MV-4-11 (cell line): Measurements from ENCODE around the gene UBXN11.

Source experiments
- DNase-seq: peaks from one replicate; lab custom pipeline; 2025; lab: John Stamatoyannopoulos, UW

Gene UBXN11

GRCh38 chr1:26305667-26306289 lies 658 bp downstream of the UBXN11 start:
- peak; percentile 67 for DNase-seq

GRCh38 chr1:26302733-26303405 lies 3.6 kb downstream of the UBXN11 start:
- no peak for DNase-seq

GRCh38 chr1:26300578-26301275 lies 5.7 kb downstream of the UBXN11 start:
- no peak for DNase-seq

GRCh38 chr1:26297791-26298124 lies 8.7 kb downstream of the UBXN11 start:
- DNase-seq: no peak

GRCh38 chr1:26297057-26297790 lies 9.2 kb downstream of the UBXN11 start:
- no peak for DNase-seq

- DNase-seq: no peak
Observed at GRCh38 chr1:26296340-26297056, 9.9 kb downstream of the UBXN11 start.

- no peak for DNase-seq
Observed at GRCh38 chr1:26295194-26296138, 11.0 kb downstream of the UBXN11 start.

GRCh38 chr1:26293911-26294463 lies 12.4 kb downstream of the UBXN11 start:
- no peak for DNase-seq

GRCh38 chr1:26292735-26293134 lies 13.7 kb downstream of the UBXN11 start:
- peak; percentile 13 for DNase-seq

DNA sequence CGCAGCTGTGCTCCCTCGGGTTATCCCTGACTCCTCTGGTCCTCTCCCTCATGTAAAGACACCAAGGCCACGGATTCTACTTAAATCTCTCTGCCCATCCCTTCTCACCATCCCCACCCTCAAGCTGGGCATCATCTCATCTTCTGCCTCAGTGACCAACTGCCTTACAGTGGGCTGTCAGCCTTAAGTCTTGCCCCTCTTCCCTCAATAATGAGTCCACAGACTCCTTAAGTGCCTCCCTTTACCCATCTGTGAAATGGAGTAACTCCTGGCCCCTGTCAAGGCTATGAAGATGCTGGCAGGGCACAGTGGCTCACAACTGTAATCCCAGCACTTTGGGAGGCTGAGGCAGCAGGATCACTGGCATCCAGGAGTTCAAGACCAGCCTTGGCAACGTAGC lies 14.5 kb downstream of the UBXN11 start:
- no peak for DNase-seq

- DNase-seq: no peak
Observed at GRCh38 chr1:26291433-26291832, 15.0 kb downstream of the UBXN11 start.

- no peak for DNase-seq
Observed at GRCh38 chr1:26290882-26291261, 15.6 kb downstream of the UBXN11 start.

DNA sequence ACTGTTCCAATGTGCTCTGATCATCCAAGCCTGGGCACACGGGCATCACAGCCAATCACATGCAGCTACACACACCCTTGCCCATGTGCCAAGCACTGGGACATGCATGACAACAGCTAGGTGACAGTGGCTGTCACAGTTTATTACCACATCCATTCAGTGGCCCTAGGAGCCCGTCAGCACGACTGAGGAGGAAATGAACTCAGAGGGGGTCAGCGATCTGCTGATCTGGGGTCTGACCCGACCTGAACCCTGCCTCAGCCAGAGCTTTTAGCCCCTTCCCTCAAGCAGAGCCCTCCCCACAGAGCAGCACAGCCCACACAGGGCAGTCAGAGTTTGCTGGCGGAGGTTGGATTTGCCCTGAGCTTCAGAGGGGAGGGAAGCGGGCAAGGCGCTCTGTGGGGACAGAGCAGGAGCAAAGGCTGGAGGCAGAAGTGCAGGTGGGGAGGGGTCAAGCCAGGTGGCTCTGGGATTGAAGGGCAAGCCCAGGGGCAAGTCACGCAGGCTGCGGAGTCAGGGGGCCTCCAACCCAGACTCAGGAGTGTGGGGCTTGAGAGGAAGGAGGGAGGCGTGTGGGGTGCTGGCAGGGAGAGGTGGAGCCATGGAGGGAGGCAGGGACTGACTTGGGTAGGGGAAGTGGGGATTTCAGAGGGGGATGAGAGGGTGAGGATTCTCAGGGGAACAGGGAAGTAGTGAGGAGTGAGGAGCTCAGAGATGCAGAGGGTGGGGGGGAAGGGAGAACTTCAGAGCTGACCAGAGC lies 16.1 kb downstream of the UBXN11 start:
- DNase-seq: peak; percentile 65

- DNase-seq: peak; percentile 91
Observed at GRCh38 chr1:26289158-26290059, 17.0 kb downstream of the UBXN11 start.

- peak; percentile 79 for DNase-seq
Observed at GRCh38 chr1:26288311-26288941, 18.0 kb downstream of the UBXN11 start.

DNA sequence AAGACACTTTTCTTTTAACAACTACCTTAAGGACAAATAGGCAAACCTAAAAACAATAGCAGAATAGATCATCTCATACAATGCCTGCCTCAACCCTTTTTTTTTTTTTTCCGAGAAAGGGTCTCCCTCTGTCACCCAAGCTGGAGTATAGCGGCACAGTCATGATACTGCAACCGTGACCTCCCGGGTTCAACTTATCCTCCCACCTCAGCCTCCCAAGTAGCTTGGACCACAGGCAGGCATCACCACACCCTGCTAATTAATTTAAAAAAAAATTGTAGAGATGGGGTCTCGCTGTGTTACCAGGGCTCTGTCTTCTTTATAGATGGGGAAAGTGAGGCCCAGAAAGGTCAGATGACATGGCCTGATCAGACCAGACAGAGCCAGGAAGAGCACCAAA lies 18.6 kb downstream of the UBXN11 start:
- no peak for DNase-seq

DNA sequence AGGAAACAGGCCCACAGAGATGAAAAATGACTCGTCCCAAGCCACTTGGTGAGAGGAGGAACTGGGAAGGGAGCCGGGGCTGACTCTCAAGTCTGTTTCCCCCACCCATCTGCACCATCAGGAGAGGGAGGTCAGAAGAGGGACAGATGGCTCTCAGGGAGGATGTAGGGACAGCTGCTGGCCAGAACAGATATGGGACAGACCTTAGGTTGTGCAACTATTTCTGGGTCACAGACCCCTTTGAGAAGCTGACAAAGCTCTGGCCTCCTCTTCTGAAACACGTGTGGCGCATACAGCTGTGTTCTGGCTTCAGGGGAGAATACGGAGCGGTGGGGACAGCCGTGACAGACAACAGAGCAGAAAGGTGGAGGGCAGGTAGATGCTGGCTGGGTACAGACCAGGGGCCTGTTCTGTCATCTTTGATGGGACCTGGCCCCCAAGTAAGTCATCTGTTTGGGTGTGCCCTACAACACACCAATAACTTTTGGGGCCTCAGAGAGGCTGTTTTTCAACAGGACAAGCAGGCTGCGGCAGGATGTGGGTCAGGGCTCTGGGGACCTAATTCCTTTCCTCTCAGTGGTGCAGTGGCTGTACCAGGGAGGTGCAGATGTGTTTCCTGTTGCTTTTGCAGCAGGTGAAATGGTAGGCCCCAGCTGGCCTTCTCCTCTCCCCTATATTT lies 19.3 kb downstream of the UBXN11 start:
- peak; percentile 91 for DNase-seq

DNA sequence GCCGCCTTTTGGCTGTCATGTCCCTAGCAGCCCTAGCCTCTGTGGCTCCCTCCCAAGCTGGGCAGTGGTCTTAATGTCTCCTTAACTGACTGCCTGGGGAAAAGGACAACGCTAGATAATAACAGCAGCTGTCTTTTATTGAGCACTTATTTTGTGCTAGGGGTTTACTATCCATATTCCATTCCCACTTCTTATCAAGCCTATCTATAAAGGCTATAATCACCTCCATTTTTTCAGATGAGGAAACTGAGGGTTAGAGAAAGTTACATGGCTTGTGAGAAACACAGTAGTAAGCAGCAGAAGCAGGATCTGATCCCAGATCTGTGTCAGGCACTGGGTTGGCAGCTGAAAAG lies 20.4 kb downstream of the UBXN11 start:
- DNase-seq: no peak
